H1 (cell line): ENCODE results near the gene NRDE2. TPM values are rescaled to one million over a fixed set of nuclear protein-coding genes. Genes with fewer than 3 reads are reported as not detected.

ENCODE experiments used
- CTCF ChIA-PET: fragments of 300-600 bp; sonication (Branson Sonifier 250); formaldehyde crosslinking; loops from one replicate; lab custom pipeline; 2021; ENCODE audit not compliant: partially characterized antibody; lab: Charles Lee
- POLR2A ChIA-PET: fragments of 300-600 bp; sonication (Branson Sonifier 250); formaldehyde crosslinking; loops from one replicate; lab custom pipeline; 2021; ENCODE audit warnings: inconsistent platforms; ENCODE audit not compliant: partially characterized antibody; lab: Charles Lee
- DNase-seq, 2 experiments: peaks; one replicate each; pipeline versions ENCODE4 v3.0.0 to v3.0.0-alpha.2; 2010 to 2022; ENCODE audit warnings: low spot score in 2 of 2, low read depth in 1 of 2, mixed read lengths in 1 of 2
- FAIRE-seq: peaks from 2 replicates; lab custom pipeline; 2011; peaks lifted over from hg19 to GRCh38; lab: Jason Lieb, UNC
- H2AFZ ChIP-seq: 2 replicates; pipeline ENCODE4 v1.8.1; 2012; ENCODE audit warnings: low read length, inconsistent platforms
- H2AK5ac ChIP-seq: 2 replicates; pipeline ENCODE4 v1.6.1; 2013; ENCODE audit warnings: low read depth, low read length
- H2BK120ac ChIP-seq: replicated peaks from 2 replicates; pipeline ENCODE3; 2013; ENCODE audit warnings: low read depth, low read length, inconsistent platforms
- H2BK12ac ChIP-seq: 2 replicates; pipeline ENCODE4 v1.6.1; 2013; ENCODE audit warnings: low read depth, low read length
- H2BK15ac ChIP-seq: 2 replicates; pipeline ENCODE4 v1.6.1; 2013; ENCODE audit warnings: low read length
- H2BK20ac ChIP-seq: 2 replicates; pipeline ENCODE4 v1.6.1; 2013; ENCODE audit warnings: low read length
- H2BK5ac ChIP-seq: 2 replicates; pipeline ENCODE4 v1.6.1; 2013; ENCODE audit warnings: low read depth, low read length
- H3K14ac ChIP-seq: 2 replicates; pipeline ENCODE4 v1.6.1; 2013; ENCODE audit warnings: inconsistent platforms; ENCODE audit not compliant: insufficient read length
- H3K18ac ChIP-seq: 2 replicates; pipeline ENCODE4 v1.6.1; 2013; ENCODE audit warnings: low read length; ENCODE audit errors: extremely low read depth
- H3K23ac ChIP-seq: 2 replicates; pipeline ENCODE4 v1.6.1; 2013; ENCODE audit warnings: inconsistent platforms; ENCODE audit not compliant: insufficient read length
- H3K23me2 ChIP-seq: 2 replicates; pipeline ENCODE4 v1.6.1; 2013; ENCODE audit warnings: low read depth, low read length
- H3K27ac ChIP-seq: 2 replicates; pipeline ENCODE4 v1.6.1; 2011; ENCODE audit warnings: low read depth, low read length, inconsistent platforms
- H3K27me3 ChIP-seq, 4 experiments: replicated peaks in 1 of 4; 1 replicate in 1 of 4; 2 replicates in 3 of 4; pipeline versions ENCODE4 v1.6.1 to v1.8.1; 2011 to 2013; ENCODE audit warnings: low read length in 3 of 4, mild to moderate bottlenecking in 3 of 4, inconsistent platforms in 2 of 4, mixed read lengths in 2 of 4, moderate library complexity in 1 of 4; ENCODE audit not compliant: control insufficient read depth in 3 of 4, insufficient read depth in 3 of 4; ENCODE audit errors: extremely low read depth in 1 of 4
- H3K36me3 ChIP-seq, 4 experiments: 2 replicates each; pipeline versions ENCODE4 v1.6.1 to v1.8.1; 2011 to 2013; ENCODE audit warnings: mild to moderate bottlenecking in 4 of 4, low read length in 3 of 4, moderate library complexity in 2 of 4, control low read depth in 1 of 4, inconsistent platforms in 1 of 4; ENCODE audit not compliant: insufficient read depth in 4 of 4, control insufficient read depth in 2 of 4
- H3K4ac ChIP-seq: replicated peaks from 2 replicates; pipeline ENCODE3; 2013; ENCODE audit warnings: low read length, low read depth, mixed read lengths, inconsistent platforms; ENCODE audit not compliant: insufficient read length
- H3K4me1 ChIP-seq, 4 experiments: replicated peaks in 1 of 4; 1 replicate in 1 of 4; 2 replicates in 3 of 4; pipeline versions ENCODE4 v1.6.1 to v1.8.1; 2011 to 2013; ENCODE audit warnings: low read length in 3 of 4, inconsistent platforms in 2 of 4, mixed read lengths in 1 of 4; ENCODE audit not compliant: insufficient read depth in 4 of 4, control insufficient read depth in 3 of 4
- H3K4me2 ChIP-seq, 2 experiments: 2 replicates each; pipeline versions ENCODE4 v1.6.1 to v1.8.1; 2011 to 2013; ENCODE audit warnings: low read depth in 2 of 2, low read length in 2 of 2, control low read depth in 1 of 2, inconsistent platforms in 1 of 2, mild to moderate bottlenecking in 1 of 2; ENCODE audit not compliant: insufficient read depth in 1 of 2
- H3K4me3 ChIP-seq, 4 experiments: fragments of 200-600, 300-600 bp in 1 of 4; sonication (generic), shearing (Covaris generic), sonication (Bioruptor Twin) in 1 of 4; 2 replicates each; pipeline versions ENCODE4 v1.5.1 to v1.8.1; 2011 to 2016; ENCODE audit warnings: low read length in 4 of 4, low read depth in 3 of 4, control low read depth in 2 of 4, inconsistent platforms in 2 of 4, mild to moderate bottlenecking in 2 of 4, mixed read lengths in 1 of 4, moderate library complexity in 1 of 4; ENCODE audit not compliant: insufficient read depth in 2 of 4; ENCODE audit errors: extremely low read depth in 1 of 4
- H3K56ac ChIP-seq: replicated peaks from 2 replicates; pipeline ENCODE3; 2013; ENCODE audit warnings: low read depth, mild to moderate bottlenecking, mixed read lengths, low read length, inconsistent platforms; ENCODE audit not compliant: insufficient read length
- H3K79me1 ChIP-seq: 2 replicates; pipeline ENCODE4 v1.6.1; 2013; ENCODE audit warnings: low read depth, low read length, control low read depth
- H3K79me2 ChIP-seq, 2 experiments: 2 replicates each; pipeline versions ENCODE4 v1.6.1 to v1.8.1; 2012 to 2013; ENCODE audit warnings: low read length in 2 of 2, mild to moderate bottlenecking in 2 of 2, inconsistent platforms in 1 of 2; ENCODE audit not compliant: insufficient read depth in 2 of 2, control insufficient read depth in 1 of 2
- H3K9ac ChIP-seq, 4 experiments: replicated peaks in 1 of 4; 1 replicate in 1 of 4; 2 replicates in 3 of 4; pipeline versions ENCODE4 v1.6.1 to v1.8.1; 2011 to 2013; ENCODE audit warnings: low read depth in 3 of 4, low read length in 3 of 4, control low read depth in 2 of 4, mild to moderate bottlenecking in 2 of 4, moderate library complexity in 2 of 4, inconsistent platforms in 1 of 4; ENCODE audit errors: extremely low read depth in 1 of 4
- H3K9me3 ChIP-seq, 2 experiments: 2 replicates each; pipeline versions ENCODE4 v1.6.1 to v1.8.1; 2012 to 2013; ENCODE audit warnings: mild to moderate bottlenecking in 2 of 2, moderate library complexity in 2 of 2, control low read depth in 1 of 2, inconsistent platforms in 1 of 2, low read depth in 1 of 2, low read length in 1 of 2, mixed read lengths in 1 of 2; ENCODE audit not compliant: insufficient read depth in 2 of 2
- H4K20me1 ChIP-seq, 2 experiments: replicated peaks in 1 of 2; 2 replicates each; pipeline versions ENCODE3 to v1.8.1; 2011 to 2013; ENCODE audit warnings: inconsistent platforms in 2 of 2, low read length in 2 of 2, mild to moderate bottlenecking in 1 of 2; ENCODE audit not compliant: insufficient read depth in 2 of 2, control insufficient read depth in 1 of 2
- H4K5ac ChIP-seq: 2 replicates; pipeline ENCODE4 v1.6.1; 2013; ENCODE audit warnings: low read length, low read depth, mixed read lengths, inconsistent platforms; ENCODE audit not compliant: insufficient read length
- H4K8ac ChIP-seq: 2 replicates; pipeline ENCODE4 v1.8.0; 2013; ENCODE audit warnings: mild to moderate bottlenecking, moderate library complexity, low read length, inconsistent platforms; ENCODE audit not compliant: insufficient read depth; ENCODE audit errors: extremely low read depth
- H4K91ac ChIP-seq: replicated peaks from 2 replicates; pipeline ENCODE3; 2013; ENCODE audit warnings: low read length, mixed read lengths, inconsistent platforms; ENCODE audit not compliant: insufficient read length
- BRCA1 ChIP-seq: IDR thresholded peaks from 2 replicates; pipeline ENCODE4 v1.6.1; 2012; ENCODE audit warnings: low read depth, low read length, improper control_type of control experiment
- CEBPB ChIP-seq: IDR thresholded peaks from 2 replicates; pipeline ENCODE4 v1.6.1; 2012; ENCODE audit warnings: low read depth, low read length
- CREB1 ChIP-seq: IDR thresholded peaks from 2 replicates; pipeline ENCODE4 v1.6.1; 2012; ENCODE audit warnings: inconsistent platforms
- CTBP2 ChIP-seq: IDR thresholded peaks from 2 replicates; pipeline ENCODE4 v1.7.0; 2011; ENCODE audit warnings: borderline replicate concordance, mild to moderate bottlenecking, moderate library complexity, mixed read lengths, low read length; ENCODE audit not compliant: insufficient read depth, insufficient read length
- EGR1 ChIP-seq: IDR thresholded peaks from 2 replicates; pipeline ENCODE4 v1.6.1; 2011; ENCODE audit warnings: low read depth, low read length, borderline replicate concordance
- FOSL1 ChIP-seq: IDR thresholded peaks from 2 replicates; pipeline ENCODE4 v1.6.1; 2011; ENCODE audit warnings: mild to moderate bottlenecking, low read depth, low read length, moderate library complexity; ENCODE audit not compliant: insufficient read depth
- HDAC6 ChIP-seq: IDR thresholded peaks from one replicate; pipeline ENCODE4 v1.7.1; 2012; ENCODE audit warnings: low read depth, mild to moderate bottlenecking, inconsistent platforms, low read length, moderate library complexity
- KDM4A ChIP-seq: IDR thresholded peaks from one replicate; pipeline ENCODE4 v1.7.1; 2012; ENCODE audit warnings: low read depth, mild to moderate bottlenecking, moderate library complexity, low read length, inconsistent platforms; ENCODE audit not compliant: severe bottlenecking
- POLR2AphosphoS5 ChIP-seq: IDR thresholded peaks from 2 replicates; pipeline ENCODE4 v1.6.1; 2011; ENCODE audit warnings: low read depth, low read length
- SP1 ChIP-seq: IDR thresholded peaks from 2 replicates; pipeline ENCODE4 v1.6.1; 2011; ENCODE audit warnings: low read depth, low read length
- SRF ChIP-seq: IDR thresholded peaks from 2 replicates; pipeline ENCODE4 v1.6.1; 2011; ENCODE audit warnings: mild to moderate bottlenecking, low read depth, low read length, moderate library complexity
- TCF12 ChIP-seq: IDR thresholded peaks from 2 replicates; pipeline ENCODE4 v1.6.1; 2011; ENCODE audit warnings: low read depth, mild to moderate bottlenecking, low read length
- TEAD4 ChIP-seq: IDR thresholded peaks from 2 replicates; pipeline ENCODE4 v1.6.1; 2012; ENCODE audit warnings: low read depth, low read length, inconsistent platforms, mixed read lengths
- WGBS, 2 experiments: shearing (Covaris generic) in 1 of 2; methylation state at CpG; one replicate each; pipeline versions ENCODE4 v1.1.6 to v1.1.7; 2013 to 2015; ENCODE audit warnings: low lambda C conversion rate in 2 of 2, mixed read lengths in 2 of 2, inconsistent platforms in 1 of 2, low coverage in 1 of 2, missing lambda C conversion rate in 1 of 2; ENCODE audit not compliant: insufficient replicate concordance in 2 of 2, insufficient coverage in 1 of 2, insufficient read length in 1 of 2; ENCODE audit errors: extremely low coverage in 1 of 2, missing lambda C conversion rate in 1 of 2; 5-methylcytosine and 5-hydroxymethylcytosine counted together
- polyA plus RNA-seq, 7 experiments: library from polyadenylated mRNA; depleted of rRNA in 3 of 7; stranded (reverse) in 5 of 7; unstranded in 2 of 7; fragments of >200 nt in 5 of 7; fragments of 200-250 nt in 2 of 7; gene quantifications; 1 replicate in 5 of 7; 2 replicates in 1 of 7; 4 replicates in 1 of 7; pipeline versions ENCODE4 v1.2.1 to v1.2.3, GENCODE V29; 2011 to 2013; ENCODE audit warnings: missing spikeins in 2 of 7, mixed read lengths in 2 of 7
- total RNA-seq: library from RNA; stranded (reverse); fragmentation: NEBNext Ultra II Directional; extraction: Animal tissue kit (Norgen Biotek cat#: 25700); gene quantifications from 2 replicates; pipeline ENCODE4 v1.2.1, GENCODE V29; 2021

Gene NRDE2
- total and polyA plus RNA-seq, 2 of the 8 experiments (the other 6 are each of a cell fraction or from before 2014, with no cell fraction given) = 4.9 to 12.1 TPM

GRCh38 chr14:90297876-90298629 lies 33.7 kb downstream of the NRDE2 start:
- H3K14ac ChIP-seq = no peak overlapping the region
- H3K18ac ChIP-seq = no peak overlapping the region
- no peaks in the 10 kb centered on the region for H3K79me2 ChIP-seq
- H2BK15ac ChIP-seq = no peak overlapping the region
- H3K79me1 ChIP-seq = no peaks in the 10 kb centered on the region
- H3K9me3 ChIP-seq = peaks cover 0 to 5% of the 10 kb centered on the region in 2 experiments; a peak in 2 of 4 replicates
- no peak overlapping the region for H3K4me3 ChIP-seq
- no peak overlapping the region for H4K91ac ChIP-seq
- H2BK5ac ChIP-seq = no peak overlapping the region
- no peak for FAIRE-seq
- CTCF ChIA-PET = interaction anchor here (0.6 to 2.3 kb wide), 7 partner anchors 8 to 399 kb away, joined by 3 to 19 read pairs (median 4); partner anchors contain the start of gene PSMC1
- no peak overlapping the region for H4K8ac ChIP-seq
- no peak overlapping the region for H4K5ac ChIP-seq
- H3K56ac ChIP-seq = no peak overlapping the region
- no peak overlapping the region for H2BK12ac ChIP-seq
- H2AFZ ChIP-seq = no peak overlapping the region
- H3K36me3 ChIP-seq = peaks cover 0 to 18% (median 1%) of the 10 kb centered on the region in 4 experiments; a peak in 4 of 8 replicates
- POLR2A ChIA-PET = interaction anchor here (1.6 to 2.4 kb wide), 2 partner anchors 32 to 99 kb away, joined by 4 to 5 read pairs; partner anchors contain the start of gene CALM1
- H3K23me2 ChIP-seq = no peaks in the 10 kb centered on the region
- no peak overlapping the region; the same call in 1 of the 2 replicates for H3K27ac ChIP-seq
- 86% methylated on average over 10 of the region's 11 CpGs; no CpG with 5 or more reads in 1 of the 2 experiments for WGBS, 2 experiments
- no peak overlapping the region for H2BK20ac ChIP-seq
- H3K4ac ChIP-seq = no peak overlapping the region
- H2BK120ac ChIP-seq = no peak overlapping the region
- no peak overlapping the region for H3K23ac ChIP-seq
- peaks cover 5 to 12% (median 7%) of the 10 kb centered on the region in 4 experiments; a peak in 4 of 7 replicates for H3K4me1 ChIP-seq
- DNase-seq = no peak
- no peak overlapping the region for H3K9ac ChIP-seq
- no peak overlapping the region for H3K4me2 ChIP-seq
- H2AK5ac ChIP-seq = no peak overlapping the region
- H3K27me3 ChIP-seq = no peaks in the 10 kb centered on the region
- H4K20me1 ChIP-seq = no peaks in the 10 kb centered on the region
- TF ChIP-seq SRF (no peak), CEBPB (no peak), CREB1 (no peak), TEAD4 (no peak), FOSL1 (no peak), CTBP2 (no peak), POLR2AphosphoS5 (no peak), BRCA1 (no peak), TCF12 (no peak), HDAC6 (no peak), EGR1 (no peak), SP1 (no peak), KDM4A (no peak)
